SKM-1 treated with dmso at 0.1 percent for 144 hours (cell line): ENCODE measurements around the gene VWA3A.

Experiments
- DNase-seq: peaks from one replicate; lab custom pipeline; 2025; ENCODE audit not compliant: unreplicated experiment; lab: John Stamatoyannopoulos, UW

The VWA3A gene

DNA sequence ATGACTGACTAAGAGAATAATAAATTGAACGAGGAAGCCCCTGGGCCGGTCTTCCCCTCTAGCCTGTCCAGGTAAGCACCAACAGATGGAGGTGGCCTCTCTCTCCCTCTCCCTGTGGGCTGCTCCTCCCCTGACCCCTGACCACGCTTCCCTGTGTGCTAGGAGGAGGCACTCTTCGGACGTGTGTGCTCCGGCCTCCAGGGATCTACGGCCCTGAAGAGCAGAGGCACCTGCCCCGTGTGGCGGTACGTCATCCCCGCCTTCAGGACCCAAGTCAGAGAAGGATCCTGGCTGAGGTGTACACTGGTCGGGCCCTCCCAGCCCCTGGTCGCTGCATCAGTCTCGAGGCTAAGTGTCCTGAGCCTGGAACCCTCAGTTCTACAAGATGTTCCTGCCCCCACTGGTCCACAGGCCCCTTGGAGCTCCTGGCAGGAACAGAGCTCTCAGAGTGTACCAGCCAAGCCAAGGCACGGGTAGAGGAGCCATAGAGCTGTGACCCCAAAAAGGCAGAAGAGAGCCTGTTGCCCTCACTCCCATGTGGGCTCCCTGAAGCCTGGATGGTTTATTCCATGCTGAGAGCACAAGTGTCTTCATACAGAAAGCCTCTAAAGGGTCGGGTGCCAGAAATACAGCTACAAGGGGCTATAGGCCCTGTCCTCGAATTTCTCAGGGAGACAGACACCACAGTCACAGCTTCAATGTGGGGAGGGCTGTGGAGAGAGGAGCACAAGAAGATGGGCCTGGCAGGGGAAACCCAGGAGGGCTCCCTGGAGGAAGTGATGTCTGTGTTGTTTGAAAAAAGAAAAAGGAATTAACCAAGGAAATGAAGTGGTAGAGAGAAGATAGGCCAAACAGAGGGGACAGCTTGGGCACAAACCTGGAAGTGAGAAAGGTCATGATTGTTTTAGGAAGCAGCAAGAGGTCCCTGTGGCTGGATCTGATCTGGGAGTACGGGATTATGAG lies 85.9 kb downstream of the VWA3A start:
- DNase-seq = no peak

DNA sequence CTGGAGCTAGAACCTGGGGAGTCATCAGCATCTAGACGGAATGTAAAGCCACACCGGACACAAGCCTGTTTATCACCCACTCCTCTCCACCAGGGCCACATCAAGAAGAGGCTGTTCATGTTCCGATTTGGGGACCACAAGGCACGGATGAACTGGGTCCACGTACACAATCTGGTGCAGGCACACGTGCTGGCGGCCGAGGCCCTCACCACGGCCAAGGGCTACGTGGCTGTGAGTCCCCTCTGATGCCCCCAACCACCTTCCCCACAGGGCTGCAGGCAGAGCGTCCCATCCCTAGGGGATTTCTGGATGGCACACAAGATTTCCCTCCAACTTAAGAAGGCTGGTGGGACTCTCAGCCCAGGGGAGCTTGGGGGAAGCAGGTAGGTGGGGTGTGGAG lies 89.1 kb downstream of the VWA3A start:
- no peak for DNase-seq

DNA sequence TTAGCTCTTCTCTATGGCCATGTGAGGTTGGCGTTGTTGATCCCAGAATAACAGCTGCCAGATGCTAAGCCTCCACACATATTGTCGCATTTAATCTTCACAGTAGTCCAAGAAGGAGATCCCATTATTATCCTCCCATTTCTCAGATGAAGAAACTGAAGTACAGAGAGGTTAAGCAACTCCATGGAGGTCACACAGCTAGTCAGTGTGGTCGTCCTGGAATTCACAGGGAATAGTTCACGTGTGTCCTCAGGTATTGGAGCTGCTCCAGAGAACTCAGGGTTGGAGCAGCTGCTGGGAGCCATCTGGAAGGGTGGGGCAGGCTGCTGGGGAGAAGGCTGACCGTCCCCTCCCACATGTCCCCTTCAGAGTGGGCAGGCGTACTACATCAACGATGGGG lies 89.5 kb downstream of the VWA3A start:
- DNase-seq = no peak

- no peak for DNase-seq
Measured at GRCh38 chr16:22183335-22183734, 91.0 kb downstream of the VWA3A start.

GRCh38 chr16:22183901-22184614 lies 91.7 kb downstream of the VWA3A start:
- no peak for DNase-seq

- no peak for DNase-seq
Measured at GRCh38 chr16:22184615-22184968, 92.3 kb downstream of the VWA3A start.

GRCh38 chr16:22186517-22186916 lies 94.2 kb downstream of the VWA3A start:
- DNase-seq = no peak

GRCh38 chr16:22188267-22188594 lies 95.9 kb downstream of the VWA3A start:
- no peak for DNase-seq

GRCh38 chr16:22188595-22189442 lies 96.5 kb downstream of the VWA3A start:
- DNase-seq = peak; percentile 56

DNA sequence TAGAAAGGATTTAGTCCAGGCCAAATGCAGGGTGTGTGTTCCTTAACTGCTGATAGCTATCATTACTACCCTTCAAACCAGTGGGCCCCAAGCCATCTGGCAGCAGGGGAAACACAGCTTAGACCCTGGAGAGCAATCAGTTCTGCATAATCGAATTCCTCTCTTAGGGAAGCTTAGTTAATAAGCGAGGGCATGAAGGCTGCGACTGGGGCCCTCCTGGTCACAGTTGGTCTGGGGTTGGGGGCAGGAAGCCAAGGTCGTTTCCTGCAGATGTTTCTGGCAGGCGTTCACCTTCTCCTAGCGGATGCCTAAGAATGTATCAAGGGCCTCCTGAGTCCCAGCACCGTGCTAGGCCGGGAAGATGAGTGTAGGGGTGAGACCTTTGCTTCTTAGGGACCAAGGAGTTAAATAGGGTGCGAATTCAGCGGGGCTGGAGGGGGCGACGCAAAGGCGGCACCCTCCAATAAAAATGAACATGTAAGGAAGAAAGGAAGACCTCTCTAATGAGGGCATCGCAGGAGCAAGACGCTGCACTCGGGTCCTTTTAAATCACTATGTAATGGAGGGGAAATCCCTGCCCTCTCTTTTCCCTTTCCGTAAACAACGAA lies 97.2 kb downstream of the VWA3A start:
- DNase-seq = no peak

DNA sequence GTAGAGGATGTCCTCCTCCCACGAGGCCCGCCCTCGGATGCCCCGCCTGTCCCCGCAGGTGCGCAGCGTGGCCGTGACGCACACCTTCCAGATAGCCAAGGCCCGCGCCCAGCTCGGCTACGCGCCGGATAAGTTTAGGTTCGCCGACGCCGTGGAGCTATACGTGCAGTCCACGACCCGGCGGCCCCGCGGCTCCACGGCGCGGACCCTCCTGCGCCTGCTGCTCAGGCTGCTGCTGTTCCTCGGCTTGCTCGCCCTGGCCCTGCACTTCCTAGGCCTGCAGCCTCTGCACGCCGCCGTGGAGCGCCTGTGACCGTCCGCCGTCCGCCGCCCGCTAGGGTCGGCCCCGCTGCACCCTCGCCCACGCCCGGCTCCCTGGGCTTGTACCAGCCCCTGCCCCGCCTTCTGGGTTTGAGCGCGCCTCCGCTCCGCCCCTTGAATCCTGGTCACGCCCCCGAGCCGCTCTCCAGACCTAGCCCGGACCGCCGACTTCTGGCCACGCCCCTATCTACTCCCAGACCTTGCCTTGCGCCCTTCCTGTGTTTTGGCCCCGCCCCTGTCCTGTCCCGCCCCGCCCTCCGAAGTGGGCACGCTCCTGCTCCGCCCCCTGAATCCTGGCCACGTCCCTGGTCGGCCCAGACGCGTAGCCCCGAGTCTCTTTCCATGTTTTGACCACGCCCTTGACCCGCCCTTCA lies 97.9 kb downstream of the VWA3A start:
- peak; percentile 99 for DNase-seq

DNA sequence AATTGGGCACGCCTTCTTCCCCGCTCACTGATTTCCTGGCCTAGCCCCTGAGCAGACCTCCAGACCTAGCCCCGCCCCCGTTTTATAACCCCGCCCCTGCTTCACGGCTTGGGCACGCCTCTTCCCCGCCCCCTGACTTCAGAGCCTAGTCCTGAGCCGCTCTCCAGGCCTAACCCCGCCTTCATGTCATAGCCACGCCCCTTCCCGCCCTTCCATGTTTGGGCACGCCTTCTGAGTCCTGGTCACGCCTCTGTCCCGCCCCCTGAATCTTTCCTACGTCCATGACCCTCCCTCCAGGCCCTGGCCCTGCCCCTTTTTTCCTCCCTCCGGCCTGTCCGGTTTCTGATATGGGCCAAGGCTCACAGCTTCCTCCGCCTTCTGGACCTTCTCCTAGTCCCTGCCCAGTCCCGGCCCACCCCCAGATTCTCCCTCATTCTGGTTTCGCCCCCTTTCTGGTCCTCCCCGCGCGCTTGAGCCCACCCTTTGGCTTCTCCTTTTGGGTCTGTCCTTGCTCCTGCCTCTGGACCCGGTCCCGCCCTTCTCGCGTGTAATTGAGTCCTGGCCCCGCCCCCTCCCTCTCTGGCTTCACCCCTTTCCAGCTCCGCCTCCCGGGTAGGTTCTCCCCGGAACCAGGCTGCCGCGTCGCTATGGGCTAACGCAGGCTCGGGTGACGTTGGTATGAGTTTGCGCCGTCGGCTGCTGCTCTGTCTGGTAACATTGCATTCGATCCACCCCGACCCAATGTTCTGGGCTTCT lies 98.6 kb downstream of the VWA3A start:
- peak; percentile 99 for DNase-seq

GRCh38 chr16:22191532-22192260 lies 99.4 kb downstream of the VWA3A start:
- DNase-seq = no peak

- peak; percentile 87 for DNase-seq
Measured at GRCh38 chr16:22192261-22193062, 100.1 kb downstream of the VWA3A start.

DNA sequence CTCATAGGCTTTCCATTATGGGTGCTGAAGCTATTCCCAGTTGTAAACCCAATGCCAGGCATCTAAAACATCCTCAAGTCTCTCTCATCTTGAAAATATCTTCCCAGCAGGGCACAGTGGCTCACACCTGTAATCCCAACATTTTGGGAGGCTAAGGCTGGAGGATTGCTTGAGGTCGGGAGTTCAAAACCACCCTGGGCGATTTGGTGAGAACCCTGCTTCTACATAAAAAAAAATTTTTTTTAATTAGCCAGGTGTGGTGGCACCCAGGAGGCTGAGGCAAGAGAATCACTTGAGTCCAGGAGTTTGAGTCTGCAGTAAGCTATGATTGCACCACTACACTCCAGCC lies 100.7 kb downstream of the VWA3A start:
- no peak for DNase-seq

- DNase-seq = no peak
Measured at GRCh38 chr16:22194707-22195444, 102.5 kb downstream of the VWA3A start.

GRCh38 chr16:22195445-22195694 lies 103.0 kb downstream of the VWA3A start:
- no peak for DNase-seq
